Uterus (tissue), 4 donors: ENCODE results near the gene RSPO4. TPM values are rescaled to one million over a fixed set of nuclear protein-coding genes. Genes with fewer than 3 reads are reported as not detected.

Source experiments
- DNase-seq, 2 donors: peaks; one replicate each; pipeline ENCODE4 v3.0.0-alpha.2; 2019 to 2020
- H3K27ac ChIP-seq, 2 donors: fragments of 200-600 bp; sonication (generic); 1 replicate in 1 of 2; 2 replicates in 1 of 2; pipeline ENCODE4 v1.5.1; 2016 to 2018
- H3K27me3 ChIP-seq, 2 donors: fragments of 200-600 bp; sonication (generic); one replicate each; pipeline ENCODE4 v1.5.1; 2018 to 2019; ENCODE audit warnings: control low read depth in 1 of 2
- H3K36me3 ChIP-seq, 2 donors: fragments of 200-600 bp; sonication (generic); one replicate each; pipeline ENCODE4 v1.5.1; 2019; ENCODE audit warnings: control low read depth in 1 of 2
- H3K4me1 ChIP-seq, 2 donors: fragments of 200-600 bp; sonication (generic); one replicate each; pipeline ENCODE4 v1.5.1; 2018 to 2019; ENCODE audit warnings: control low read depth in 1 of 2
- H3K4me3 ChIP-seq, 2 donors: fragments of 200-600 bp; sonication (generic); 1 replicate in 1 of 2; 2 replicates in 1 of 2; pipeline ENCODE4 v1.5.1; 2018 to 2019; ENCODE audit warnings: mild to moderate bottlenecking in 1 of 2
- H3K9me3 ChIP-seq, 2 donors: fragments of 200-600 bp; sonication (generic); one replicate each; pipeline ENCODE4 v1.5.1; 2019; ENCODE audit warnings: control low read depth in 1 of 2
- CTCF ChIP-seq, 4 experiments: fragments of 200-600 bp in 2 of 4; fragments of 450-650 bp in 2 of 4; sonication (generic) in 2 of 4; IDR thresholded peaks; one replicate each; pipeline ENCODE4 v1.5.1; 2016 to 2019; ENCODE audit warnings: antibody characterized with exemption in 4 of 4, mild to moderate bottlenecking in 2 of 4, moderate library complexity in 1 of 4
- POLR2A ChIP-seq, 2 donors: fragments of 450-650 bp; IDR thresholded peaks; one replicate each; pipeline ENCODE4 v1.6.1; 2016; ENCODE audit warnings: antibody characterized with exemption in 2 of 2, mild to moderate bottlenecking in 1 of 2, moderate library complexity in 1 of 2
- intact Hi-C: fragments of 100-400 bp; cut with DNase I; formaldehyde crosslinking; loops from one replicate; pipeline ENCODE4 v1.15.1; 2023; ENCODE audit warnings: low total_unique reads
- total RNA-seq, 4 donors: library from RNA; depleted of rRNA in 3 of 4; stranded (reverse); fragments of >200 nt in 3 of 4; gene quantifications; one replicate each; pipeline versions ENCODE4 v1.1.0 to v1.2.4, GENCODE V29; 2014 to 2023
- donor health status: DM: yes; HTN: yes; CAD: no.

Gene RSPO4
- total RNA-seq, 4 donors from 2014 or later = 0.67 TPM; not detected in 3

- DNase-seq = no peak
- H3K4me3 ChIP-seq = no peak overlapping the region
- H3K27ac ChIP-seq = no peak overlapping the region
- intact Hi-C loops = no loop called here
- no peak for TF ChIP-seq POLR2A (IDR thresholded peaks at IDR 0.05)
- TF ChIP-seq CTCF (IDR thresholded peaks at IDR 0.05) = no peak
- H3K9me3 ChIP-seq = no peaks in the 10 kb centered on the region
- no peaks in the 10 kb centered on the region for H3K27me3 ChIP-seq
- no peaks in the 10 kb centered on the region for H3K4me1 ChIP-seq
- H3K36me3 ChIP-seq = no peaks in the 10 kb centered on the region
Observed at GRCh38 chr20:1014471-1014870, 12.4 kb upstream of the RSPO4 start.

DNA sequence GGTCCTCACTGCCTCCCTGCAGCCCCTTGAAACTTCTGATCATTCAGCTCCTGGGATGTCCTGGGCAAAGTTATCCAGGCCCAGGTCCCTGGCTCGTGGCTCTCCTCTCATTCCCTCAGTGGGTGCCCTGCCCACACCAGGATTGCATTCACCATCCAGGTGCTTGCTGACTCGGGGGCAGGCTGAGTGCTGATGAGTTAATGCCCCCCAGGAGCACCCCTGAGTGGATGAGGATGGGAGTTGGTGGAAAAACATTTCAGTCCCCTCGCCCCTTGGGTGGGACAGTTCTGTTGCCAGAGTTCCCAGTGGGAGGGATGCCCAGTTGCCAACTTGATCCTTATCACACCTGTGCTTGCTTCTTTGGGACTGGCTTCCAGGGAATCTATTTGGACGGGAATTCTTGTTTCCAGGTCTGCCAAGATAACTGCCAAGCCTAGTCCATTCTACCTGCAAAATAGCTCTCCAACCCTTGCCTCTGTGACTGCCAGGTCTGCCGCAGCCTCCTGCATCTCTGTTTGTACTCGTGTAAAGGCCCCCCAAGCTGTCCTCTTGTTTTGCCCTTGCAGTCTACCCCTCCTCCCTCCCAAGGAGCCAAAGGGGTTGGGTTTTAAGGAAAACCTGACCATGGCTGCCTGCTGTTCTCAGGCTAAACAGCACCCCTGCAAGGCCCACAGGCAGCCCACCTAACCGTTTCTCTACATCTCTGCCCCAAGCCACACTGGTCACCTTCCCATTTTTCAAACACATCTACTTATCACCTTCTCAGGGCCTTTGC, 11.6 kb upstream of the RSPO4 start:
- intact Hi-C loops = no loop called here

DNA sequence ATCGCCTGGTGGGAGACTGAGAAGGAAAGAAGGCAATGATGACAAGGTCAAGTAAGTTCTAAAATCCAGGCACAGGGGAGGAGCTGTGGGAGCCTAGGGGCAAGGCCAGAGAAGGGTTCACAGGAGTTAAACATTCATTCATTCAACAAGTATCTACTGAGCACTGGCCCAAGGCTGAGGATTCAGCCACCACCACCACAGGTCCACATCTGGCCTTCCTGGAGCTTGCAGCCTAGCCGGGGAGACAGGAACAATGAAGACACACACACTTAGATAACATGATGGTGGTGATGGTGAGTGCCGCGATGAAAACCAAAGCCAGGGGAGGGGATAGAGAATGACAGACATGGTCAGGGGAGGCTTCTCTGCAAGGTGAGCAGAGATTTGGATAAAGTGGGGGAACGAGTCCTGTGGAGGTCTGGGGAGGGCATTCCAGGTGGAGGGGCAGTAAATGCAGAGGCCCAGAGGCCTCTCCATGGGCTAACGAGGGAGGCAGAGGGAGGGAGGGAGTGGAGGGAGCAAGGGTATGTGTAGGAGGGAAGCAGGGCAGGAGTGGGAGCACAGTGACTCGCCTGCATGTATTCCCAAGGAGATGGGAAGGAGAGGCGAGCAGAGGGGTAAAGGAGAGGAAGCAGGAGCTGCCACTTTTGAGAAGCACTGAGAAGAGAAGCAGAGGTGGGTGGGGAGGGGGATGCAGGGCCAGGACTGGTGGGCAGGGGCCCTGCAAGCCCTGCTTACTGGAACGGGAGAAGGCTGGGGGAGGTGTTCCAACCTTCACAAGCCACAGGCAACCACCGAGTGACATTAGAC, 10.5 kb upstream of the RSPO4 start:
- Histone ChIP-seq H3K4me1 (no peaks in the 10 kb centered on the region), H3K27me3 (no peaks in the 10 kb centered on the region), H3K9me3 (no peaks in the 10 kb centered on the region), H3K36me3 (no peaks in the 10 kb centered on the region), H3K27ac (no peak overlapping the region), H3K4me3 (no peak overlapping the region)
- no peak for DNase-seq
- intact Hi-C loops = no loop called here
- TF ChIP-seq POLR2A (IDR thresholded peaks at IDR 0.05) (no peak), CTCF (IDR thresholded peaks at IDR 0.05) (no peak)

More for the DNA sequence above, 11.6 kb upstream of the RSPO4 start:
- no peaks in the 10 kb centered on the region for H3K36me3 ChIP-seq
- H3K27me3 ChIP-seq = no peaks in the 10 kb centered on the region
- TF ChIP-seq POLR2A (IDR thresholded peaks at IDR 0.05) (no peak), CTCF (IDR thresholded peaks at IDR 0.05) (no peak)
- H3K27ac ChIP-seq = no peak overlapping the region
- no peaks in the 10 kb centered on the region for H3K9me3 ChIP-seq
- no peak for DNase-seq
- no peaks in the 10 kb centered on the region for H3K4me1 ChIP-seq
- H3K4me3 ChIP-seq = no peak overlapping the region

GRCh38 chr20:1010659-1011058, 8.5 kb upstream of the RSPO4 start:
- Histone ChIP-seq H3K4me3 (no peak overlapping the region), H3K4me1 (no peaks in the 10 kb centered on the region), H3K27me3 (no peaks in the 10 kb centered on the region), H3K36me3 (no peaks in the 10 kb centered on the region), H3K9me3 (no peaks in the 10 kb centered on the region), H3K27ac (no peak overlapping the region)
- no peak for DNase-seq
- intact Hi-C loops = no loop called here
- no peak for TF ChIP-seq POLR2A (IDR thresholded peaks at IDR 0.05)
- no peak for TF ChIP-seq CTCF (IDR thresholded peaks at IDR 0.05)

DNA sequence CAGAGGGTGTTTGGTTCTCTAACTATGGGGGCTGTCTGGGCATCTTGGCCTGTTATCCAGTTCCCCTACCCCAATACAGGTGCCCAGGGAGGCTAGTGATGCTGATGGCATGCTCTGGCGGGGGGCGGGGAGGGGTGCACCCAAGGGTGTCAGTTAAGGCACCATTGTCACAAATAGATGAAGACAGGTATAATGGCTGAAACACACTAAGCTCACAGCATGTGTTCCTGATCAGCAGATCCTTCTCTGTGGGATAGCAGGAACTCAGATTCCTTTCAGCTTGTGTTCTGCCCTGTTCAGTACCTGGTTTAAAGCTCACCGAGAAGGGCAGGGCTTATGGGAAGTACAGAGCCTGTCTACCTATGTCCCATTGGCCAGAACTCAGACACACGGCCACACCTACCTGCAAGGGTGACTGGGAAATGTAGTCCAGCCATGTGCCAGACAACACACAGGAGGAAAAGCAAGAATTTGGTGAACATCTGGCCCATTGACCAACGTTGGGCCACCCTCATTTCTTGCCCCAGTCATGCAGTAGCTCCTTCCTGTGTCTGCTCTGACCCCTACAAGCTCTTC, 3.4 kb upstream of the RSPO4 start:
- DNase-seq = no peak
- intact Hi-C loops = no loop called here
- no peaks in the 10 kb centered on the region for H3K36me3 ChIP-seq
- no peaks in the 10 kb centered on the region for H3K4me1 ChIP-seq
- TF ChIP-seq POLR2A (IDR thresholded peaks at IDR 0.05) = no peak
- TF ChIP-seq CTCF (IDR thresholded peaks at IDR 0.05) = no peak
- H3K4me3 ChIP-seq = no peak overlapping the region
- H3K27me3 ChIP-seq = no peaks in the 10 kb centered on the region
- no peak overlapping the region for H3K27ac ChIP-seq
- H3K9me3 ChIP-seq = no peaks in the 10 kb centered on the region
